ENCODE results near the gene MEF2B.
"Not testable (repeated sequence)": the region's sequence is repeated elsewhere in the genome, so short reads cannot be mapped to it uniquely, and the experiment has no call there.

The MEF2B gene

GRCh38 chr19:19132912-19133311 is 37.2 kb downstream of the MEF2B start:
- DNase-seq = no peak

GRCh38 chr19:19131989-19132388 is 38.1 kb downstream of the MEF2B start:
- no peak for DNase-seq

GRCh38 chr19:19126102-19126501 is 44.0 kb downstream of the MEF2B start:
- DNase-seq = no peak

- no peak for DNase-seq
Observed at GRCh38 chr19:19123386-19123785, 46.7 kb downstream of the MEF2B start.

GRCh38 chr19:19122902-19123301 is 47.2 kb downstream of the MEF2B start:
- DNase-seq = no peak

- no peak for DNase-seq
Observed at GRCh38 chr19:19121371-19121770, 48.7 kb downstream of the MEF2B start.

GRCh38 chr19:19120308-19121231 is 49.5 kb downstream of the MEF2B start:
- peak in 22 of 56 donors; percentile 12 to 61 (median 30) for DNase-seq

GRCh38 chr19:19119325-19120237 is 50.5 kb downstream of the MEF2B start:
- no peak for DNase-seq

- DNase-seq = peak in 3 of 56 donors; percentile 6 to 20 (median 16)
Observed at GRCh38 chr19:19115954-19116353, 54.1 kb downstream of the MEF2B start.

GRCh38 chr19:19113040-19113626 is 56.9 kb downstream of the MEF2B start:
- no peak for DNase-seq

GRCh38 chr19:19111967-19112580 is 58.0 kb downstream of the MEF2B start:
- DNase-seq = no peak

- DNase-seq = no peak
Observed at GRCh38 chr19:19111136-19111835, 58.8 kb downstream of the MEF2B start.

- peak in 29 of 56 donors; percentile 5 to 73 (median 26) for DNase-seq
Observed at GRCh38 chr19:19110410-19111135, 59.5 kb downstream of the MEF2B start.

- DNase-seq = no peak
Observed at GRCh38 chr19:19109601-19110000, 60.5 kb downstream of the MEF2B start.

- no peak for DNase-seq
Observed at GRCh38 chr19:19107654-19108053, 62.4 kb downstream of the MEF2B start.

GRCh38 chr19:19106938-19107337 is 63.1 kb downstream of the MEF2B start:
- DNase-seq = not testable (repeated sequence)

- DNase-seq = peak in 9 of 56 donors; percentile 16 to 49 (median 32)
Observed at GRCh38 chr19:19106056-19106551, 64.0 kb downstream of the MEF2B start.

GRCh38 chr19:19105365-19106055 is 64.6 kb downstream of the MEF2B start:
- peak in 28 of 56 donors; percentile 8 to 74 (median 26) for DNase-seq

GRCh38 chr19:19103167-19103566 is 66.9 kb downstream of the MEF2B start:
- DNase-seq = no peak
